Measurements from ENCODE around the gene CHPF2.

GRCh38 chr7:151185762-151186639, 46.3 kb upstream of the CHPF2 start:
- TF ChIP-seq, protein P1, sequence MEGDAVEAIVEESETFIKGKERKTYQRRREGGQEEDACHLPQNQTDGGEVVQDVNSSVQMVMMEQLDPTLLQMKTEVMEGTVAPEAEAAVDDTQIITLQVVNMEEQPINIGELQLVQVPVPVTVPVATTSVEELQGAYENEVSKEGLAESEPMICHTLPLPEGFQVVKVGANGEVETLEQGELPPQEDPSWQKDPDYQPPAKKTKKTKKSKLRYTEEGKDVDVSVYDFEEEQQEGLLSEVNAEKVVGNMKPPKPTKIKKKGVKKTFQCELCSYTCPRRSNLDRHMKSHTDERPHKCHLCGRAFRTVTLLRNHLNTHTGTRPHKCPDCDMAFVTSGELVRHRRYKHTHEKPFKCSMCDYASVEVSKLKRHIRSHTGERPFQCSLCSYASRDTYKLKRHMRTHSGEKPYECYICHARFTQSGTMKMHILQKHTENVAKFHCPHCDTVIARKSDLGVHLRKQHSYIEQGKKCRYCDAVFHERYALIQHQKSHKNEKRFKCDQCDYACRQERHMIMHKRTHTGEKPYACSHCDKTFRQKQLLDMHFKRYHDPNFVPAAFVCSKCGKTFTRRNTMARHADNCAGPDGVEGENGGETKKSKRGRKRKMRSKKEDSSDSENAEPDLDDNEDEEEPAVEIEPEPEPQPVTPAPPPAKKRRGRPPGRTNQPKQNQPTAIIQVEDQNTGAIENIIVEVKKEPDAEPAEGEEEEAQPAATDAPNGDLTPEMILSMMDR (IDR thresholded peaks at IDR 0.05): no peak
- no peak for TF ChIP-seq ZFX (IDR thresholded peaks at IDR 0.05; ENCODE audit: borderline replicate concordance)

All from 22Rv1 (cell line).